ENCODE measurements around the gene FOXN1. TPM values are rescaled to one million over a fixed set of nuclear protein-coding genes. Genes with fewer than 3 reads are reported as not detected.

FOXN1 gene
- total RNA-seq, 4 donors from 2014 or later = not detected

GRCh38 chr17:28497931-28498330 lies 8.2 kb upstream of the FOXN1 start:
- DNase-seq (ENCODE audit: low spot score in 2 of 2) = no peak
- H3K27me3 ChIP-seq = peaks cover 0 to 3% of the 10 kb centered on the region in 2 donors

GRCh38 chr17:28498652-28499363 lies 7.3 kb upstream of the FOXN1 start:
- H3K4me3 ChIP-seq = no peak overlapping the region
- TF ChIP-seq EP300 (IDR thresholded peaks at IDR 0.05) (no peak), POLR2A (IDR thresholded peaks at IDR 0.05) (no peak), CTCF (IDR thresholded peaks at IDR 0.05) (no peak)
- H3K4me1 ChIP-seq = no peaks in the 10 kb centered on the region
- no peak for DNase-seq (ENCODE audit: low spot score in 2 of 2)
- no peaks in the 10 kb centered on the region for H3K36me3 ChIP-seq
- H3K27me3 ChIP-seq = peaks cover 0 to 3% of the 10 kb centered on the region in 2 donors
- no peaks in the 10 kb centered on the region for H3K9me3 ChIP-seq
- H3K27ac ChIP-seq = no peak overlapping the region
- 39 to 43% methylated on average over 8 to 10 of the region's 12 CpGs for WGBS, 2 donors

More at GRCh38 chr17:28497931-28498330, 8.2 kb upstream of the FOXN1 start:
- 15 to 39% methylated on average over 4 to 8 of the region's 9 CpGs for WGBS, 2 donors
- no peak for TF ChIP-seq EP300 (IDR thresholded peaks at IDR 0.05)
- TF ChIP-seq CTCF (IDR thresholded peaks at IDR 0.05) = no peak
- TF ChIP-seq POLR2A (IDR thresholded peaks at IDR 0.05) = no peak
- Histone ChIP-seq H3K9me3 (no peaks in the 10 kb centered on the region), H3K4me1 (no peaks in the 10 kb centered on the region), H3K36me3 (no peaks in the 10 kb centered on the region), H3K27ac (no peak overlapping the region), H3K4me3 (no peak overlapping the region)

GRCh38 chr17:28499364-28499664 lies 6.8 kb upstream of the FOXN1 start:
- whole genome bisulfite sequencing, 2 donors = 64 to 78% methylated on average over 7 to 8 of the region's 9 CpGs
- no peak overlapping the region for H3K27ac ChIP-seq

GRCh38 chr17:28499684-28500357 lies 6.3 kb upstream of the FOXN1 start:
- TF ChIP-seq POLR2A (IDR thresholded peaks at IDR 0.05) (no peak), CTCF (IDR thresholded peaks at IDR 0.05) (no peak), EP300 (IDR thresholded peaks at IDR 0.05) (no peak)
- no peaks in the 10 kb centered on the region for H3K9me3 ChIP-seq
- 65 to 75% methylated on average over 6 to 9 of the region's 9 CpGs for WGBS, 2 donors
- H3K27me3 ChIP-seq = peaks cover 0 to 6% of the 10 kb centered on the region in 2 donors
- H3K4me3 ChIP-seq = no peak overlapping the region
- no peak for DNase-seq (ENCODE audit: low spot score in 2 of 2)
- no peak overlapping the region for H3K27ac ChIP-seq
- H3K36me3 ChIP-seq = no peaks in the 10 kb centered on the region
- no peaks in the 10 kb centered on the region for H3K4me1 ChIP-seq

More at GRCh38 chr17:28499364-28499664, 6.8 kb upstream of the FOXN1 start:
- TF ChIP-seq POLR2A (IDR thresholded peaks at IDR 0.05) = no peak
- TF ChIP-seq EP300 (IDR thresholded peaks at IDR 0.05) = no peak
- no peak for TF ChIP-seq CTCF (IDR thresholded peaks at IDR 0.05)
- Histone ChIP-seq H3K9me3 (no peaks in the 10 kb centered on the region), H3K4me3 (no peak overlapping the region), H3K36me3 (no peaks in the 10 kb centered on the region), H3K4me1 (no peaks in the 10 kb centered on the region), H3K27me3 (peaks cover 0 to 3% of the 10 kb centered on the region in 2 donors)
- no peak for DNase-seq (ENCODE audit: low spot score in 2 of 2)

- TF ChIP-seq POLR2A (IDR thresholded peaks at IDR 0.05) (no peak), EP300 (IDR thresholded peaks at IDR 0.05) (no peak), CTCF (IDR thresholded peaks at IDR 0.05) (no peak)
- Histone ChIP-seq H3K36me3 (no peaks in the 10 kb centered on the region), H3K4me1 (no peaks in the 10 kb centered on the region), H3K9me3 (no peaks in the 10 kb centered on the region), H3K27me3 (peaks cover 0 to 15% of the 10 kb centered on the region in 2 donors), H3K27ac (no peak overlapping the region), H3K4me3 (no peak overlapping the region)
- 54 to 63% methylated on average over 13 of the region's 13 CpGs for WGBS, 2 donors
- no peak for DNase-seq (ENCODE audit: low spot score in 2 of 2)
Measured at GRCh38 chr17:28500712-28501379, 5.3 kb upstream of the FOXN1 start.
